Measurements from ENCODE around the gene MAST1. TPM values are rescaled to one million over a fixed set of nuclear protein-coding genes. Genes with fewer than 3 reads are reported as not detected.
"Not testable (repeated sequence)": the region's sequence is repeated elsewhere in the genome, so short reads cannot be mapped to it uniquely, and the experiment has no call there.

MAST1 gene
- total RNA-seq, 1 donor from 2014 or later, result 5.3 TPM

GRCh38 chr19:12913851-12914690, 75.8 kb downstream of the MAST1 start:
- no peak for DNase-seq (ENCODE audit: low spot score, unreplicated experiment)
- H3K27me3 Mint-ChIP-seq, result no peaks in the 10 kb centered on the region
- H3K36me3 Mint-ChIP-seq (ENCODE audit: insufficient read depth), result no peaks in the 10 kb centered on the region
- no peaks in the 10 kb centered on the region for H3K9me3 Mint-ChIP-seq (ENCODE audit: low read depth)
- peak overlapping the region; percentile 57 for H3K4me3 Mint-ChIP-seq (ENCODE audit: low read depth)
- H3K4me1 Mint-ChIP-seq (ENCODE audit: low read depth), result peaks cover 20% of the 10 kb centered on the region
- H3K27ac Mint-ChIP-seq, result peak overlapping the region; percentile 97
- TF ChIP-seq CTCF (IDR thresholded peaks at IDR 0.05; ENCODE audit: unreplicated experiment), result no peak

- peaks cover 24% of the 10 kb centered on the region for H3K4me1 Mint-ChIP-seq (ENCODE audit: low read depth)
- H3K36me3 Mint-ChIP-seq (ENCODE audit: insufficient read depth); DNase-seq (ENCODE audit: low spot score, unreplicated experiment); H3K27ac Mint-ChIP-seq; H3K9me3 Mint-ChIP-seq (ENCODE audit: low read depth); H3K27me3 Mint-ChIP-seq; H3K4me3 Mint-ChIP-seq (ENCODE audit: low read depth): not testable (repeated sequence)
Observed at GRCh38 chr19:12915860-12916259, 77.5 kb downstream of the MAST1 start.

DNA sequence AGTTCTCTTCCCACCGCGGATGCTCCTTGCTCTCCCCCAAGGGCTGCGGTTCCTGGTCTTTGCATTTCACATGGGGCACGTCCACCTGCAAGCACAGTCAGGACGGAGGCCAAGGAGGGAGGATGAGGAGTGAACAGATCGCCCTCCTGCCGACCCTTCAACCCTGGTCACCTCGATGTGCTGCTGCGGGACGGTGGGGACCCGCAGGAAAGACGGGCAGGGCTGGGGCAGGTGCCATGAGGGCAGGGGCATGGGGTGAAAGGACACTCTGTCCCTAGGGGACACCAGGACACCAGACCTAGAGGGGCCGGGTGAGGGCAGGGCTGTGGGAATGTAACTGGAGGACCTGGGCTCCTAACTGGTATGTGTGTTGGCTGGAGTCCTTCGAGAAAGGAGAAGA, 79.9 kb downstream of the MAST1 start:
- Mint-ChIP-seq H3K27me3 (no peaks in the 10 kb centered on the region), H3K4me1 (ENCODE audit: low read depth) (peaks cover 11% of the 10 kb centered on the region), H3K9me3 (ENCODE audit: low read depth) (no peaks in the 10 kb centered on the region), H3K4me3 (ENCODE audit: low read depth) (peak overlapping the region; percentile 52), H3K27ac (peak overlapping the region; percentile 94), H3K36me3 (ENCODE audit: insufficient read depth) (peaks cover 8% of the 10 kb centered on the region)
- no peak for TF ChIP-seq CTCF (IDR thresholded peaks at IDR 0.05; ENCODE audit: unreplicated experiment)
- DNase-seq (ENCODE audit: low spot score, unreplicated experiment), result no peak

DNA sequence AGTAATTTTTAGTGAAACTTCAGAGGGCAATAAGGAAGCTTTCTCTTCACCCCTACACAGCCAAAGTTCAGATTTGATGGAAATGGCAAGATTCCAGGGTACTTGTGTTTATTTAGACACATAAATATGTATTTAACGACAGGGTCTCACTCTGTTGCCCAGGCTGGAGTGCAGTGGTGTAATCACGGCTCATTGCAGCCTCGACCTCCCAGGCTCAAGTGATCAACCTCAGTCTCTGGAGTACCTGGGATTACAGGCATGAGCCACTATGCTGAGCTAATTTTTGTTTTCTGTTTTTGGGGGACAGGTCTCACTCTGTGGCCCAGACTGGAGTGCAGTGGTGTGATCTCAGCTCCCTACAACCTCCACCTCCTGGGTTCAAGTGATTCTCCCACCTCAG, 82.7 kb downstream of the MAST1 start:
- peaks cover 4% of the 10 kb centered on the region for H3K4me1 Mint-ChIP-seq (ENCODE audit: low read depth)

DNA sequence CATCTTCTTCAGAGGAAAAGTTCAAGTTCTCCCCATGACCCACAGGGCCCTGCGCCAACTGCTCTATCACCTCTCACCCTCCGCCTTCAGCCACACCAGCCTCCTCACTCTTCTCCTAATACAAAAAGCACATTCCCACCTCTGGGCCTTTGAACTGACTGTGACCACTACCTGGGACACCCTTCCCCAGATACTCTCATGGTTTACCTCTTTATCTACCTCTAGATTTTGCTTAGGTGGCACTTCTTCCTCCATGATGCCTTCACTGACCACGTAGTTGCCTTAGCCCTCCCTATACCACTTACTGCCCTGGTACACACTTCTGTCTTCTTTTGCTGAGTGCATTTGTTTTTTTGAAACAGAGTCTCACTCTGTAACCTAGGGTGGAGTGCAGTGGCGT, 84.6 kb downstream of the MAST1 start:
- DNase-seq (ENCODE audit: low spot score, unreplicated experiment), result no peak
- H3K27me3 Mint-ChIP-seq, result no peaks in the 10 kb centered on the region
- no peaks in the 10 kb centered on the region for H3K9me3 Mint-ChIP-seq (ENCODE audit: low read depth)
- H3K36me3 Mint-ChIP-seq (ENCODE audit: insufficient read depth), result peaks cover 19% of the 10 kb centered on the region
- peaks cover 4% of the 10 kb centered on the region for H3K4me1 Mint-ChIP-seq (ENCODE audit: low read depth)
- TF ChIP-seq CTCF (IDR thresholded peaks at IDR 0.05; ENCODE audit: unreplicated experiment), result no peak
- no peak overlapping the region for H3K4me3 Mint-ChIP-seq (ENCODE audit: low read depth)
- H3K27ac Mint-ChIP-seq, result peak overlapping the region; percentile 26

More for the DNA sequence above, 82.7 kb downstream of the MAST1 start:
- Mint-ChIP-seq H3K9me3 (ENCODE audit: low read depth) (no peaks in the 10 kb centered on the region), H3K36me3 (ENCODE audit: insufficient read depth) (peaks cover 14% of the 10 kb centered on the region), H3K4me3 (ENCODE audit: low read depth) (no peak overlapping the region), H3K27ac (peak overlapping the region; percentile 85), H3K27me3 (no peaks in the 10 kb centered on the region)
- no peak for DNase-seq (ENCODE audit: low spot score, unreplicated experiment)
- TF ChIP-seq CTCF (IDR thresholded peaks at IDR 0.05; ENCODE audit: unreplicated experiment), result no peak

Small RNA genes within 50 kb of the gene (microRNA-seq; reads per million reads assigned to microRNA genes)
- not detected for gene MIR5695 (ENCODE audit: borderline number of aligned reads, unreplicated experiment)
- not detected for gene MIR6794 (ENCODE audit: borderline number of aligned reads, unreplicated experiment)

Other genes with a start within 250 kb of the MAST1 start
- gene ZNF490, start 227.7 kb upstream of the MAST1 start, total RNA-seq, result 12.7 and 15.1 TPM in 2 replicates
- 22.3 and 24.3 TPM in 2 replicates for gene ZNF791, start 227.6 kb upstream of the MAST1 start, total RNA-seq
- gene MAN2B1, start 171.8 kb upstream of the MAST1 start, total RNA-seq, result 115 and 120 TPM in 2 replicates
- 16.3 and 17.2 TPM in 2 replicates for gene WDR83, start 171.7 kb upstream of the MAST1 start, total RNA-seq
- 92.0 and 106 TPM in 2 replicates for gene DHPS, start 156.6 kb upstream of the MAST1 start, total RNA-seq
- gene GNG14, start 150.5 kb upstream of the MAST1 start, total RNA-seq, result not detected in 2 replicates
- gene FBXW9, start 141.9 kb upstream of the MAST1 start, total RNA-seq, result 14.6 and 15.1 TPM in 2 replicates
- 109 and 113 TPM in 2 replicates for gene TNPO2, start 114.6 kb upstream of the MAST1 start, total RNA-seq
- 171 and 180 TPM in 2 replicates for gene TRIR, start 103.8 kb upstream of the MAST1 start, total RNA-seq
- 59.8 and 66.0 TPM in 2 replicates for gene GET3, start 101.0 kb upstream of the MAST1 start, total RNA-seq
- gene BEST2, start 86.7 kb upstream of the MAST1 start, total RNA-seq, result not detected in 2 replicates
- 115 TPM in 2 replicates for gene HOOK2, start 63.0 kb upstream of the MAST1 start, total RNA-seq
- gene JUNB, start 47.0 kb upstream of the MAST1 start, total RNA-seq, result 5.7 and 6.0 TPM in 2 replicates
- 524 and 554 TPM in 2 replicates for gene PRDX2, start 36.7 kb upstream of the MAST1 start, total RNA-seq
- 16.5 and 22.7 TPM in 2 replicates for gene THSD8, start 36.4 kb upstream of the MAST1 start, total RNA-seq
- 32.8 and 37.4 TPM in 2 replicates for gene RNASEH2A, start 31.9 kb upstream of the MAST1 start, total RNA-seq
- not detected in 2 replicates for gene RTBDN, start 3.9 kb upstream of the MAST1 start, total RNA-seq
- 26.0 and 31.7 TPM in 2 replicates for gene DNASE2, start 42.9 kb downstream of the MAST1 start, total RNA-seq
- not detected in 2 replicates for gene KLF1, start 48.7 kb downstream of the MAST1 start, total RNA-seq
- 59.3 and 60.6 TPM in 2 replicates for gene GCDH, start 52.6 kb downstream of the MAST1 start, total RNA-seq
- gene SYCE2, start 80.8 kb downstream of the MAST1 start, total RNA-seq, result 1.2 and 1.8 TPM in 2 replicates
- gene FARSA, start 95.2 kb downstream of the MAST1 start, total RNA-seq, result 61.2 and 63.3 TPM in 2 replicates
- gene CALR, start 100.1 kb downstream of the MAST1 start, total RNA-seq, result 707 and 730 TPM in 2 replicates
- gene RAD23A, start 107.3 kb downstream of the MAST1 start, total RNA-seq, result 70.4 and 78.8 TPM in 2 replicates
- gene GADD45GIP1, start 118.7 kb downstream of the MAST1 start, total RNA-seq, result 16.8 and 20.8 TPM in 2 replicates
- not detected in 2 replicates for gene DAND5, start 131.1 kb downstream of the MAST1 start, total RNA-seq
- gene NFIX, start 157.0 kb downstream of the MAST1 start, total RNA-seq, result 0.46 and 0.51 TPM in 2 replicates

All from progenitor cell of endocrine pancreas (in vitro differentiated cells).